Astrocyte of the cerebellum (primary cell): ENCODE results near the gene DOCK6.

Experiments
- DNase-seq: peaks from one replicate; pipeline ENCODE4 v3.0.0-alpha.2; 2011; ENCODE audit warnings: low read depth
- H3K4me3 ChIP-seq: 2 replicates; pipeline ENCODE4 v1.5.1; 2011; ENCODE audit warnings: mild to moderate bottlenecking, low read depth, low read length, moderate library complexity
- in situ Hi-C: cut with HindIII; loops from 2 replicates; pipeline ENCODE4 v1.10.0; 2017; ENCODE audit warnings: low sequenced_read_pairs
- TF ChIP-seq, protein P1 (sequence below): IDR thresholded peaks from 2 replicates; pipeline ENCODE4 v1.5.1; 2012; ENCODE audit warnings: low read length, low read depth, moderate library complexity, mild to moderate bottlenecking; ENCODE audit errors: missing control alignments

Gene DOCK6

DNA sequence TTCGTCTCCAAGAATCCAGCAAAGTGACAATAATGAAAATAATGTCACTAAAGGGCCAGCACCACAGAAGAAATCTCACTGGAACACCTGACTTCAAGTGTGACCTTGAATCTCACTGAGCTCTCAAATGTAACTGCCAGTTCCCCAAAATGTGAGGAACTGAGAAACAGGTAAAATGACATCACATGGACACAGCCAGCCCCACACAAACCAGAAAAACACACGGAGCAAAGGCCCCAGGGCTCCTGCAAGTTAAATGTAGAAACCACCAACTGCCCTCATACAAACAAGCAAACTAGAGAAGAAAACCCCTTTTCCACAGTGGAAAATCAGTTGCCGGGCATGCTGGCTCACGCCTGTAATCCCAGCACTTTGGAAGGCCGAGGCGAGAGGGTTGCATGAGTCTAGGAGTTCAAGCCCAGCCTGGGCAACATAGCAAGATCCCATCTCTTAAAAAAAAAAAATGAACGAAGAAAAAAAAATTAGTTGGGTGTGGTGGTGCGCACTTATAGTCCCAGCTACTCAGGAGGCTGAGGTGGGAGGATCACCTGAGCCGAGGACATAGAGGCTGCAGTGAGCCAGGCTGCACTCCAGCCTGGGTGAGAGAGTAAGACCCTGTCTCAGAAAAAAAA is 56.3 kb downstream of the DOCK6 start:
- DNase-seq, result no peak
- TF ChIP-seq, protein P1, sequence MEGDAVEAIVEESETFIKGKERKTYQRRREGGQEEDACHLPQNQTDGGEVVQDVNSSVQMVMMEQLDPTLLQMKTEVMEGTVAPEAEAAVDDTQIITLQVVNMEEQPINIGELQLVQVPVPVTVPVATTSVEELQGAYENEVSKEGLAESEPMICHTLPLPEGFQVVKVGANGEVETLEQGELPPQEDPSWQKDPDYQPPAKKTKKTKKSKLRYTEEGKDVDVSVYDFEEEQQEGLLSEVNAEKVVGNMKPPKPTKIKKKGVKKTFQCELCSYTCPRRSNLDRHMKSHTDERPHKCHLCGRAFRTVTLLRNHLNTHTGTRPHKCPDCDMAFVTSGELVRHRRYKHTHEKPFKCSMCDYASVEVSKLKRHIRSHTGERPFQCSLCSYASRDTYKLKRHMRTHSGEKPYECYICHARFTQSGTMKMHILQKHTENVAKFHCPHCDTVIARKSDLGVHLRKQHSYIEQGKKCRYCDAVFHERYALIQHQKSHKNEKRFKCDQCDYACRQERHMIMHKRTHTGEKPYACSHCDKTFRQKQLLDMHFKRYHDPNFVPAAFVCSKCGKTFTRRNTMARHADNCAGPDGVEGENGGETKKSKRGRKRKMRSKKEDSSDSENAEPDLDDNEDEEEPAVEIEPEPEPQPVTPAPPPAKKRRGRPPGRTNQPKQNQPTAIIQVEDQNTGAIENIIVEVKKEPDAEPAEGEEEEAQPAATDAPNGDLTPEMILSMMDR, result no peak
- in situ Hi-C loops, result no loop called here
- no peak overlapping the region for H3K4me3 ChIP-seq

DNA sequence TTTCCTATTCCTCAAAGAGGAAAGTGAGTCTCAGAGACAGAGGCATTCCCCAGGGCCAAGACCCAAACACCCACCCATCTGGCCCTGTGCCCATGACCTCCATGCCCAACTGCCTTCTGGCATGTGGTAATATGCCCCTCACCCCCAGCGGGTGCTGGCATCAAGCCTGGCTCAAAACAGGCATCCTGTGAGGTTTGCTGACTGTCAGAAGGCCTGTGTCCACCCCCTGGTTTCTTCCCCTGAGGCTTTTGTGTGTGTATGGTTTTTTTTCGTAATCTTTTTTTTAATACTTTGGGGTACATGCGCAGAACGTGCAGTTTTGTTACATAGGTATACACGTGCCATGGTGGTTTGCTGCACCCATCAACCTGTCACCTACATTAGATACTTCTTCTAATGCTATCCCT is 57.4 kb downstream of the DOCK6 start:
- no peak overlapping the region for H3K4me3 ChIP-seq
- in situ Hi-C loops, result no loop called here
- TF ChIP-seq, protein P1, result no peak
- DNase-seq, result no peak

GRCh38 chr19:11204076-11204602 is 58.2 kb downstream of the DOCK6 start:
- H3K4me3 ChIP-seq, result no peak overlapping the region
- TF ChIP-seq, protein P1, result no peak
- in situ Hi-C loops, result no loop called here

DNA sequence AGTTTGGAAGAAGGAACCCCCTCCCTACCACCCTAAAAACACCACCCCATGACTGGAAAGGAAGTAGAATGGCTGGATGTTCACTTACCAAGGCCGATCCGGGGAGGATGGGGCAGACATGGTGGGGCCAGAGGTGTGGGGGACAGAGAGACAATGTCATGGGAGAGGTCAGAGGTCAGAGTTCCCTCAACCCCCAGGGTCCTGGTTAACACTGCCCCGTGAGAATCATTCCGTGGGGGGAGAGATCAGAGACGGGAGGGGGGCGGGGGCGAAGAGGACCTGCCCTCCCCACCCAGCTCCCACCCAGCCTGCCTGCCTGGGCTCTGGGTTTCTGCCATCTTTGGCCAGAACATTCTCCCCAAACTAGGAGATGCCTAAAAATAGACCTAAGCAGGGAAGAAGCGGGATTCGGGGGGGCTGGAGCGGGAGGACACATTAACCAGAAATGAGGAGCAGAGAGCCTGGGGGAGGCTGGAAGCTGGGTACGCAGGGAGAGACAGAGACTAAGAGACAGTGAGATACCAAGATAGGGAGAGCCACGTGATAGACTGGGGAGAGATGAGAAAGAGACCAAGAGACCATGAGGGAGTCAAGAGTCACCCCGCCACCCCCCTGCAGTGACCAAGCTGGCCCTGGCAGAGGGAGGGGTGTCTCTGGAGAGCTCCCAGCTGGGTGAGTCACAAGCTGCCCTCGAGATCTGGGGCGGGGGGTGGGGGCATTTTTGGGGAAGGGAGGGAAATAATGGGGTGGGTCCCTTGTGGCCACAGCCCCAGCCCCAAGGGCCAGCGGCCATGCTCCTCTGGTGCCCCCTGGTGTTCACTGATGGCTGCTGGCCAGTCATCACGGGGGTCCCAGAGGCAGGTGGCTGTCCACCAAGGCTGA is 58.9 kb downstream of the DOCK6 start:
- in situ Hi-C loops, result no loop called here
- DNase-seq, result no peak
- TF ChIP-seq, protein P1, result peak; percentile 70
- H3K4me3 ChIP-seq, result no peak overlapping the region

More at GRCh38 chr19:11204076-11204602, 58.2 kb downstream of the DOCK6 start:
- DNase-seq, result no peak

DNA sequence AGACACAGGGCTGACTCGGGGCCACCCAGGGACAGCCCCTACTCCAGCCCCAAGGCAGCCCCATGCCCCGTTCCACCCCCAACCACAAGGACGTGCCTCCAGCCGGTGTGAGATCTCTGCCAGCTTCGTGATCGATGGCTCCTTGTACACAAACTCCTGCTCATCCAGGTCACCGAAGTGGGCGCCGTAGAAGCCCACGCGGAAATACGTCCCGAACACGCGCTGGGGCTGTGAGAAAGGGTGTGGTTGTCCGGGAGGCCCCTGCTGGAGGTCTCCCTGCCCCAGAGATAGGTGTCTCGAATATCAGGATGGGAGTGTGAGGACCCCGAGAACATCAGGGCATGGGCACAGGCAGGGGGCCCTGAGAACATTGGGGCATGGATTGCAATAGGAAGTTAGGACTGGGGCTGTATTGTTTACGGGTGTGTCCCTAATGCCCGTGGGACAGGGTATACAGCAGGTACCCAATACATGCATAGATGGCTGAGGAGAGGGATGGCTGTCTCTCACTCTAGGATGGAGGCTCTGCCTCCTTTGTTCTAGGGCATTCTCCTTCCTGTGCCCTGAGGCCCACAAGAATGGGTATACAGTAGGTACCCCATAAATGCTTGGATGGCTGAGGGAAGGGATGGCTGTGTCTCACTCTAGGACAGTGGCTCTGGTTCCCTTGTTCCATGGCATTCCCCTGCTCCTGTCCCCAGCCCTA is 59.7 kb downstream of the DOCK6 start:
- in situ Hi-C loops, result no loop called here
- no peak for DNase-seq
- TF ChIP-seq, protein P1, result no peak
- H3K4me3 ChIP-seq, result no peak overlapping the region

- TF ChIP-seq, protein P1, result no peak
- no peak for DNase-seq
- no peak overlapping the region for H3K4me3 ChIP-seq
- in situ Hi-C loops, result no loop called here
Measured at GRCh38 chr19:11201791-11202190, 60.5 kb downstream of the DOCK6 start.
